GM20000 (cell line): Measurements from ENCODE around the gene CCZ1B.
"Not testable (repeated sequence)": the region's sequence is repeated elsewhere in the genome, so short reads cannot be mapped to it uniquely, and the experiment has no call there.

ENCODE experiments used
- DNase-seq: peaks from one replicate; pipeline ENCODE4 v3.0.0; 2012; ENCODE audit warnings: low spot score

The CCZ1B gene

GRCh38 chr7:6792113-6792872 lies 33.8 kb downstream of the CCZ1B start:
- not testable (repeated sequence) for DNase-seq

GRCh38 chr7:6789353-6789752 lies 36.7 kb downstream of the CCZ1B start:
- DNase-seq, result not testable (repeated sequence)

GRCh38 chr7:6781581-6781980 lies 44.5 kb downstream of the CCZ1B start:
- DNase-seq, result not testable (repeated sequence)

- not testable (repeated sequence) for DNase-seq
These were observed 64.9 kb downstream of the CCZ1B start for GRCh38 chr7:6761186-6761585.

- not testable (repeated sequence) for DNase-seq
These were observed 72.1 kb downstream of the CCZ1B start, which contains the start of gene RSPH10B2 for GRCh38 chr7:6753964-6754363. Gene RSPH10B2, plus strand, starts transcription at chr7:6754103. Its CDS starts 3,575 bp downstream, at chr7:6757678.

GRCh38 chr7:6750173-6750572 lies 75.9 kb downstream of the CCZ1B start:
- not testable (repeated sequence) for DNase-seq

- DNase-seq, result not testable (repeated sequence)
These were observed 76.7 kb downstream of the CCZ1B start for GRCh38 chr7:6749335-6749734.
